BE2C (cell line): ENCODE data around the gene DIS3L. TPM values are rescaled to one million over a fixed set of nuclear protein-coding genes. Genes with fewer than 3 reads are reported as not detected.
"Not testable (repeated sequence)": the region's sequence is repeated elsewhere in the genome, so short reads cannot be mapped to it uniquely, and the experiment has no call there.

Experiments
- DNase-seq: peaks from one replicate; pipeline ENCODE4 v3.0.0-alpha.2; 2020
- H3K27me3 ChIP-seq: fragments of 250-450 bp; sonication (Bioruptor Pico); 2 replicates; pipeline ENCODE4 v1.5.1; 2020; ENCODE audit warnings: mild to moderate bottlenecking
- H3K36me3 ChIP-seq: fragments of 250-450 bp; sonication (Bioruptor Pico); 2 replicates; pipeline ENCODE4 v1.5.1; 2020; ENCODE audit warnings: mild to moderate bottlenecking
- H3K4me1 ChIP-seq: fragments of 250-450 bp; sonication (Bioruptor Pico); 2 replicates; pipeline ENCODE4 v1.5.1; 2020
- H3K4me3 ChIP-seq: 2 replicates; pipeline ENCODE4 v1.5.1; 2011; ENCODE audit warnings: low read depth, low read length
- H3K9me3 ChIP-seq: fragments of 250-450 bp; sonication (Bioruptor Pico); 2 replicates; pipeline ENCODE4 v1.5.1; 2020
- CTCF ChIP-seq: IDR thresholded peaks from 2 replicates; pipeline ENCODE4 v1.5.1; 2012; ENCODE audit warnings: mild to moderate bottlenecking, low read depth, low read length
- polyA plus RNA-seq: library from polyadenylated mRNA; unstranded; fragments of >200 nt; gene quantifications from one replicate; pipeline ENCODE4 v1.2.1, GENCODE V29; 2012; ENCODE audit warnings: low read depth, missing spikeins; ENCODE audit not compliant: insufficient read length, insufficient read depth

Gene DIS3L
- polyA plus RNA-seq: 13.8 TPM

DNA sequence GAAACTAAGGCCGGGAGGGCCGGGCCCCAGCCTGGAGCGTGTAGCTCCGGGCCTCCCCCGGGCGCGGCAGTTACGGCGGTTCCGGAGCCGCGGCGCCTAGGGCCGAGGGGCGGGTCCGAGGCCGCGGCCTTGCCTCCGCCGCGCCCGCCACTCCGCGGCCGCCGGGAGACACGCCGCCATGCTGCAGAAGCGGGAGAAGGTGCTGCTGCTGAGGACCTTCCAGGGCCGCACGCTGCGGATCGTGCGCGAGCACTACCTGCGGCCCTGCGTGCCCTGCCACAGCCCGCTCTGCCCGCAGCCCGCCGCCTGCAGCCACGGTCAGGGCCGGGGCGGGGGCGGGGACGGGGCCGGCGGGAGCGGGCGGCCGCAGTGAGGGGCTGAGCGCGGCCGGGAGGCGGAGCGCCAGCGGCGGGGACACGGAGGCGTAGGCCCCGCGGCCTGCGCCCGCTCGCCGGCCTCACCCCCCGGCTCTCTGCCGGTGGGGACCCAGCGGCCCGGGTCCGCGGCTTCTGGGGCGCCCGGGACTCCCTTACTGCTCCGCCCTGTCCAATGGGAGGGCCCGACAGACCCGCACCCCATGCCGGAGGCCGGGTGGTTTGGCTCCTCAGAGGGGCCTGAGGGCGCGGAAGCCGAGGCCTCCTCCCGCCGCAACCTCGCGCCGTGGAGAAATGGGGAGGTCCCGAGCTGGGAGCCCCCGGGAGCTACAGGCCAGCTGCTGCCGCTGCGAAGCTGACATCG, at the start of gene DIS3L:
Gene DIS3L (plus strand): TSS at position 150 of the 738 bp plus-strand sequence. CDS start 29 bp downstream, at position 179.
- no peaks in the 10 kb centered on the region for H3K27me3 ChIP-seq
- peaks cover 19% of the 10 kb centered on the region; the same call in 1 of the 2 replicates for H3K4me1 ChIP-seq
- peak; percentile 63 for DNase-seq
- peaks cover 3% of the 10 kb centered on the region; the same call in 1 of the 2 replicates for H3K36me3 ChIP-seq
- no peaks in the 10 kb centered on the region for H3K9me3 ChIP-seq
- peak within 1 kb of the TSS; percentile 72 for H3K4me3 ChIP-seq
- TF ChIP-seq CTCF: no peak

DNA sequence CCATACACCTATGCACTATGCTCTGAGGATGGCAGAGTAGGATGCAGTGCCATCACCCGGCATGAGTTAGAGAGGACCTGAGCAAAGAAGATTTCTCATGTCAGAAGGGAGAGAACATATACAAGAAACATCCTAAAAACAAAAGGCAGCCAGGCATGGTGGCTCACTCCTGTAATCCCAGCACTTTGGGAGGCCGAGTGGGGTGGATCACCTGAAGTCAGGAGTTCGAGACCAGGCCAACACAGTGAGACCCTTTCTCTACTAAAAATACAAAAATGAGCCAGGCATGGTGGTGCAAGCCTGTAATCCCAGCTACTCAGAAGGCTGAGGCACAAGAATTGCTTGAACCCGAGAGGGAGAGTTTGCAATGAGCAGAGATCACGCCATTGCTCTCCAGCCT, 47.5 kb upstream of the DIS3L start:
- H3K27me3 ChIP-seq, H3K36me3 ChIP-seq, DNase-seq, H3K9me3 ChIP-seq, H3K4me3 ChIP-seq, H3K4me1 ChIP-seq: not testable (repeated sequence)

DNA sequence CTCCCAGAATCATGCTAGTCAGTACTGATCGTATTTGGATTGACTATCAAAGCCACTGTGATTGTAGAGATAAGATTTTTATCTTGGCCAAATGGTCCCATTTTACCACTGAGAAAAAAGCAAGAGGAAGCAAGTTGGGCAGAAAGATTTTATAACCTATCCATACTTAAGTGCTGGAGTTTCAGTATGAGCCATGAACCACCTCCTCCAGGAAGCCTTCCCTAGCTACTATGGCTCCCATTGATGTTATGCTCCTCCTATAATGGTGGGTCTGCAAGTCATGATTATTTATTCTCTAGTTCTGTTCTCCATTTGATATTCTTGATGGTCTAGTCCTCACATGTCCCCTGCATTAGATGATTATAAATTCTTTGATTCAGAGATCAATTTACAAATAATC, 46.4 kb upstream of the DIS3L start:
- Histone ChIP-seq H3K36me3 (no peaks in the 10 kb centered on the region), H3K9me3 (no peaks in the 10 kb centered on the region), H3K4me3 (no peak overlapping the region), H3K27me3 (peaks cover 8% of the 10 kb centered on the region; the same call in 1 of the 2 replicates), H3K4me1 (no peaks in the 10 kb centered on the region)
- TF ChIP-seq CTCF: no peak
- no peak for DNase-seq

GRCh38 chr15:66249605-66250174, 43.7 kb upstream of the DIS3L start:
- Histone ChIP-seq H3K4me3 (no peak overlapping the region), H3K9me3 (no peaks in the 10 kb centered on the region), H3K27me3 (peaks cover 22% of the 10 kb centered on the region; the same call in 1 of the 2 replicates), H3K36me3 (no peaks in the 10 kb centered on the region), H3K4me1 (no peaks in the 10 kb centered on the region)
- no peak for DNase-seq
- TF ChIP-seq CTCF: no peak

DNA sequence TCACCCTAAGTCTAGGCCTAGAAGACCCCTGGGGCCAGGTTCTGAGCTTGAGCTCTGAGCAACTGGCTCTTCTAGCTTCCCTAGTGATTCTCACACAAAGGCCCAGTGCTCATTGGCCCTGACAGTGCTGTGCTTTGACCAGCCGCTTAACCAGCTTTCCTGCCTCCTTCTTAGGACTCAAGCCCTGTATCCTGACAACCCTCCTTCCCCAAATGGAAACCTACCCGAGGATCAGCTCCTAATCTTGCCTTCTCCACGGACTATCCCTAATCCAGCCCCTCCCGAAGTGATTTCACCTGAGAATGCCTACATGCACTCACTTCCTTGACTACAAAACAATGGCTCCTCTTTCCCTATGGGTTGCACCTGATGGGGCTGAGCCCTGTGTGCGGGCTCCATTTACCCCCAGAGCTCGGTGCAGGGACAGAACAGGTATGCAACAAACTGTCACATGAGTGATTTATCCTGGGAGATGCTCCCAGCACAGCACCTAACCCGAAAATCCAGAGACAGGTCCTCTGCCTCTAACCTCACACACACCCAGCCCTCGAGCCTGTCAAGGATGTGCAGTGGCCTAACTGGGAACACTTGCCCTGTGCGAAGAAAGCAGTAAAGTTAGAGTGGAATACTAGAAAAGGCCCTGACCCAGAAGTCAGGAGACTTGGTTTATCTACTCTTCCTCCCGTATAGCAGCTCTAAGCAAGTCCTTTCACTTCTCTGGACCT, 42.1 kb upstream of the DIS3L start:
- no peaks in the 10 kb centered on the region for H3K36me3 ChIP-seq
- H3K4me1 ChIP-seq: no peaks in the 10 kb centered on the region
- no peak for TF ChIP-seq CTCF
- H3K27me3 ChIP-seq: peaks cover 22% of the 10 kb centered on the region; the same call in 1 of the 2 replicates
- H3K4me3 ChIP-seq: peak overlapping the region; percentile 73
- no peak for DNase-seq
- H3K9me3 ChIP-seq: no peaks in the 10 kb centered on the region

DNA sequence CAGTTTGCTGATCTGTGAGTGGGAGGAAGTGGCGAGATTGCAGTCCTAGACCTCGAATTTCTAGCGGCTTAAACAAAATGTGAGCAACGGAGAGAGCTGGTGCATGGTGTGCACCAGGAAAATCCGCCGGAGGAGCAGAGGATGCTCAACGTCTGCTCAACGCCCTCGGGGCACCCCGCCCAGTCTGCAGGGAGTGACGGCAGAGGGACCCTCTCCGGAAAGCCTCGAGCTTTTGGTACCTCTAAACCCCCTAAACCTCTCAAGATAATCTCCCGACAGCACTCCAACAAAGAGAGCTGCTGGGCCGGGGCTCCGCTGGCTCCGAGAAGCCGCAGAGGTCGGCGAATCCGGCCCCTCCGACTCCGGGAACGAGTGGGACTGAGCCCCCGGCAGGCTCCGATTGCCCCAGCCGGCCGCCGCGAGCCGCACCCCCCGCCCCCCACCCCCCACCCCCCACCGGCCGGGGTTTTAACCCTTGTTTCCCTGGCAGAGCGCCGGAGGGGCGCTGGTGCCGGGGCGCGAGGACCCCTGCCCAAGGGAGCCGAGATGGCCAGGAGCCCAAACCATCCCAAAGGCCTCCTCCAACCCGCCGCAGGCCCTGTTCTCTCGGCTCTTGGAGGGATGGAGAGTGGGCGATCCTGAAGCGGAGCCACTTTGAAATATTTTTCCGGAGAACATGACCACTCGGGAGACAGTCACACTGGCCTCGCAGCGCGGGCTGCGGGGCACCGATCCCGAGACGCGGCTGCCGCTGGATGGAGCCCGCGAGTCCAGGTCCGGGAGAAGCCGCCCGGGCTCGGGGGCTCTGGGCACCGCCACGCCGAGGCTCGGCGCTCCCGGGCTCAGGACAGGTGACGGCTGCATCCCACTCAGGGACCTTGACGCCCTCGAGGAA, 41.3 kb upstream of the DIS3L start:
- no peaks in the 10 kb centered on the region for H3K36me3 ChIP-seq
- no peaks in the 10 kb centered on the region for H3K9me3 ChIP-seq
- peak overlapping the region; percentile 73 for H3K4me3 ChIP-seq
- peak; percentile 85 for DNase-seq
- H3K4me1 ChIP-seq: no peaks in the 10 kb centered on the region
- peaks cover 22% of the 10 kb centered on the region; the same call in 1 of the 2 replicates for H3K27me3 ChIP-seq
- TF ChIP-seq CTCF: peak; percentile 83
